K562 (cell line): ENCODE measurements around the gene MOB3B.

Source experiments
- CTCF ChIP-seq, 3 experiments: IDR thresholded peaks in 2 of 3; conservative IDR thresholded peaks in 1 of 3; 2 replicates each; pipeline ENCODE4 v1.5.1; 2011 to 2012; ENCODE audit warnings: low read length in 3 of 3, mild to moderate bottlenecking in 3 of 3, control low read depth in 2 of 3, improper control_type of control experiment in 1 of 3, inconsistent platforms in 1 of 3, low read depth in 1 of 3, mixed read lengths in 1 of 3, moderate library complexity in 1 of 3; ENCODE audit not compliant: insufficient read depth in 2 of 3
- JUND ChIP-seq, 2 experiments: IDR thresholded peaks; 2 replicates in 1 of 2; 3 replicates in 1 of 2; pipeline ENCODE4 v1.6.1; 2011; ENCODE audit warnings: borderline replicate concordance in 2 of 2, low read depth in 2 of 2, low read length in 2 of 2, improper control_type of control experiment in 1 of 2, missing biosample characterization in 1 of 2, missing genetic modification characterization in 1 of 2, missing genetic modification reagents in 1 of 2
- YY1 ChIP-seq, 3 experiments: IDR thresholded peaks; 2 replicates each; pipeline ENCODE4 v1.6.1; 2011; ENCODE audit warnings: low read length in 2 of 3, mild to moderate bottlenecking in 2 of 3, moderate library complexity in 2 of 3, borderline replicate concordance in 1 of 3, control low read depth in 1 of 3, low read depth in 1 of 3; ENCODE audit not compliant: insufficient read depth in 3 of 3, insufficient replicate concordance in 2 of 3, control insufficient read depth in 1 of 3, insufficient read length in 1 of 3; ENCODE audit errors: extremely low read depth in 1 of 3

GRCh38 chr9:27510780-27511179 is 18.8 kb downstream of the MOB3B start:
- TF ChIP-seq CTCF (IDR thresholded peaks at IDR 0.05 in 2 of 3, conservative IDR thresholded peaks at IDR 0.05 in 1 of 3; ENCODE audit: insufficient read depth in 2 of 3, low read depth in 1 of 3, low read length in 3 of 3) (no peak), JUND (IDR thresholded peaks at IDR 0.05; ENCODE audit: borderline replicate concordance, low read depth, low read length) (no peak), JUND (tag; IDR thresholded peaks at IDR 0.05; ENCODE audit: borderline replicate concordance, low read depth, low read length) (no peak), YY1 (IDR thresholded peaks at IDR 0.05; ENCODE audit: borderline replicate concordance in 1 of 3, control insufficient read depth in 1 of 3, extremely low read depth in 1 of 3, insufficient read depth in 3 of 3, insufficient read length in 1 of 3, insufficient replicate concordance in 2 of 3, low read depth in 1 of 3, low read length in 2 of 3) (no peak)
